ENCODE measurements around the gene TIAM1. TPM values are rescaled to one million over a fixed set of nuclear protein-coding genes. Genes with fewer than 3 reads are reported as not detected.

Gene TIAM1
- total RNA-seq, 1 donor from 2014 or later, result 94.2 TPM

DNA sequence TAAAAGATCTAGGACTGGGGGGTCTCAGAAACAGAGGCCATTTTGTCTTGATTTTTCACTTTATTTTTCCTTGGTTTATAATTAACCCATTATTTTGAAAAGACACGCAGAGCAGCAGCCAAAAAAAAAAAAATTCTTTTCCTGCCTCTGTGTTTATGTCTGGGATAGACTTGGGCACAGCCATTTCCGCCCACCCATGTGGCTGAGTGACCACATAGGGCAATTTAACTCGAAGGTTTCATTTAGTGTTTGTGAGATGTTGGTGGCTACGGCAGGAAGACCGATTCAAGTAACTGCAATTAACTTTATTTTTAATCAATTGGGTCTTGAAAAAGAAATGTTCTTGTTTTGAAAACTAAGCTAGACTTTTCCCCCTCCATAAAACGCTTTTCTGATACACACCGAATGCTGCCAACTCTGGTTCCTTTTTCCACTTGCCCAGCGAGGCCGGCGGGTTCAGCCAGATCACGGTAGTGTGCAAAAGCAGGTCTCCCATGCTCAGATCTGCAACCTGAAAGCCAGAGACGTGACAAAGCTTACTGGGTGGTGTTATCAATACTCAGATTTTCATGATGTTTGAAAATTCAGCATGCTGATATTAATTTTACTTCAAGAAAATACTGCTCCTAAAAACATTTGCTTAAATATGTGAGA, 208.4 kb downstream of the TIAM1 start:
- DNase-seq (ENCODE audit: low spot score), result no peak

- DNase-seq (ENCODE audit: low spot score), result no peak
Observed at GRCh38 chr21:31133243-31133830, 210.7 kb downstream of the TIAM1 start.

- DNase-seq (ENCODE audit: low spot score), result no peak
Observed at GRCh38 chr21:31132574-31133242, 211.4 kb downstream of the TIAM1 start.

- DNase-seq (ENCODE audit: low spot score), result no peak
Observed at GRCh38 chr21:31130821-31131220, 213.2 kb downstream of the TIAM1 start.

DNA sequence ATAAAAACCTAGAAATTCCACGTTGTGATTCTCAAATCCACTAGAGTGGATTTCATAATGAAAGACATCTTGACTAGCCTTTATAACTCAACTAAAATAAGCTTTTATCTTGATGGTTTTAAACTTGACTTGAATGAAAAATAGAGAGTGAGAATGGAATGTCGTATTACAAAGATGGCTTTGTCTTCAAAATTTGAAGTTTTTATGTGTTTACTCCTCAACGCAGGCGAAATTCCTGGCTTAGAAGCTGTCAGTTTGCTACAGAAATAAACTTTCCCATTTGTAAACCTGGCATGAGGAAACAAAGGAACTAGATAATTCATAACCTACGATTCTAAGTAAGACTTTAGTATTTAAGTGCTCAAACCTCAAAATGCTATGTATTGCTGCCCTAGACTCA, 215.8 kb downstream of the TIAM1 start:
- DNase-seq (ENCODE audit: low spot score), result no peak

DNA sequence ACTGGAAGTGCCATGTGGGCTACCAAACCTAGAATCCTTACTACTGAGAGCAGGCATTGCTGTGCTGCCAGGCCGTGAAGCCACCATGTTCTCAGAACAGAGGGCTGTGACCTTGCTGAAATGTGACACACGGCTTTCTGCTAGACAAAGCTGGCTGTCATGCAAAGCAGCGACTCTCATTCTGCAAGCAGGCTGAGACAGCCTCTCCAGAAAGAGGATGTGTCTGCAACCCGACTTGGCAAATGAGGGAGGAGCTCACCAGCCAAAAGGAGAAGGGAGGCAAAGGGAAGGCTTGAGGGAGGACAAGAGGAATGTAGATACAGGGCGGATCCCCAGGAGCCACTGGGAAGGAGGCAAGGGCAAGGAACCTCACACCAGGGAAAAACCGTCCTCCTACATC, 220.1 kb downstream of the TIAM1 start:
- DNase-seq (ENCODE audit: low spot score), result no peak

DNA sequence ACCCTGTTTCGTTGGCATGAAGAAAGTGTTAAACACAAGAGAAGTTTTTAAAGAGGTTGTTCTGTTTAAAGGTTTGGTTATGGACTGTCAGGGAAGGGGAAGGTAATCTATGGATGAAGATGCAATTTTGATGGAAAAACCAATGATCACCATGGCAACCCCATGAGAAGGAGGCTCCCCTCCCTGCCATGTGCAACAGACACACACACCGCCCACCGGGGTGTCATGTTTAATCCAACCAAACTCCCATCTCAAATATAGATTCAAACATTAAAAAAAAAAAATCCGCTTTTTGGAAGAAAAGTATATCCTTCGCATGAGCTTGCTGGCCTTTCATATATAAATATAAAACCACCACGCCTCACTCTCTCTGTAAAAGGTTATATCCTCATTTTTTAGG, 224.9 kb downstream of the TIAM1 start:
- no peak for DNase-seq (ENCODE audit: low spot score)

DNA sequence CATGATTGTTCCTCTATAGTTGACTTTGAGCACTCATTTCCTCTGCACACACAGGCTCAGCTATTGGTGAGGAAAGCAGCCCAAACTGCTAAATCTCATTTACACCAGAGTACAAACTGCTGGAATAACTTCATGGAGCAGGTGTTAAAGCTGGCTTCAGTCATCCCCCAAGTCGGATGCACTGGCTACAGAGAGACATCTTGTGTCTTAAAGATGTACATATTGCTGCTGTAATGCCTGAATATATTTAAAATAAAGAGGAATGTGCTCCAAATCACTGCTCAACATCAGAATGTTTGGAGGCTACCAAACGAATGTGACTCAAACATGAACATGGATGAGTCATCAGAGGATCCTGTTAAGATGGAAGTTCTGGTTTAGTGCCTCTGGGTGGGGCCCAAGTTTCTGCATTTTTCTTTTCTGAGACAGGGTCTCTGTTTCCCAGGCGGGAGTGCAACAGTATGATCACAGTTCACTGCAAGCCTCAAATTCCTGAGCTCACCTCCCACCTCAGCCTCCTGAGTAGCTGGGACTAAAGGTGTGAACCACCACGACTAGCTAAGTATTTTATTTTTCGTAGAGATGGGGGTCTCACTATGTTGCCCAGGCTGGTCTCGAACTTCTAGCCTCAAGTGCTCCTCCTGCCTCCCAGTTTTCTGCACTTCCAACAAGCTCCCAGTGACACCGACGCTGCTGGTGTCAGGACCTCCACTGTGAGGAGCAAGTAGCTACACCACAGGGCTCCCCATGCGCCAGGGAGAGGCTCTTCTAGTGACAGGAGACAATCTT, 226.7 kb downstream of the TIAM1 start:
- no peak for DNase-seq (ENCODE audit: low spot score)

DNA sequence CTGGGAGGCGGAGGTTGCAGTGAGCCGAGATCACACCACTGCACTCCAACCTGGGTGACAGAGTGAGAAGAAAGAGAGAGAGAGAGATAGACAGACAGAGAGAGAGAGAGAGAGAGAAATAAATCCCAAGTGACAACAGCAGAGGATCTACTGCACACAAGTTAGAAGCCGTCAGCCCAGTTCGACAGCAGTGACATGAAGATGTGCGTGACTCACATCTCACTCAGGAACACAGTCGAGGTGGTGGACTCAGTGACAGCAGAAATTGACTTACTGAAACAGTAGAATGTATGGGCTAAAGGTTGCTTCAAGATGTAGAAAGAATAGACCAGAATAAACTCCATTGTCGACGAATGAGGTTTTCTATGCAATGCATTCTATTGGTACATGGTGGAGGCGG, 228.8 kb downstream of the TIAM1 start:
- no peak for DNase-seq (ENCODE audit: low spot score)

- DNase-seq (ENCODE audit: low spot score), result no peak
Observed at GRCh38 chr21:31111093-31111492, 233.0 kb downstream of the TIAM1 start.

- DNase-seq (ENCODE audit: low spot score), result no peak
Observed at GRCh38 chr21:31110430-31110829, 233.6 kb downstream of the TIAM1 start.

DNA sequence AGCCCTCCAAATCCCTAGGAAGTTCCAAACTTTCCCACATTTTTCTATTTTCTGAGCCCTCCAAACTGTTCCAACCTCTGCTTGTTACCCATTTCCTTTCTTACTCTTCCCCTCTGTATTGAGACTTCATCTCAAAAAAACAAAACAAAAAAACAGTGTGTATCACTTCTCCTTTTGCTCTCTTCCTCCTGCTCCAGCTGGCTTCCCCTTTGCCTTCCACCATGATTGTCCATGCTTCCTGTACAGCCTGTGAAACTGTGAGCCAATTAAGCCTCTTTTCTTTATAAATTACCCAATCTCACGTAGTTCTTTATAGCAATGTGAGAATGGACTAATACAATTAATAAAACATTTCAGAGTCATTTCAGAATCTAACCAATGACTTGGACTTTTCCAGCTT, 236.2 kb downstream of the TIAM1 start:
- DNase-seq (ENCODE audit: low spot score), result no peak

DNA sequence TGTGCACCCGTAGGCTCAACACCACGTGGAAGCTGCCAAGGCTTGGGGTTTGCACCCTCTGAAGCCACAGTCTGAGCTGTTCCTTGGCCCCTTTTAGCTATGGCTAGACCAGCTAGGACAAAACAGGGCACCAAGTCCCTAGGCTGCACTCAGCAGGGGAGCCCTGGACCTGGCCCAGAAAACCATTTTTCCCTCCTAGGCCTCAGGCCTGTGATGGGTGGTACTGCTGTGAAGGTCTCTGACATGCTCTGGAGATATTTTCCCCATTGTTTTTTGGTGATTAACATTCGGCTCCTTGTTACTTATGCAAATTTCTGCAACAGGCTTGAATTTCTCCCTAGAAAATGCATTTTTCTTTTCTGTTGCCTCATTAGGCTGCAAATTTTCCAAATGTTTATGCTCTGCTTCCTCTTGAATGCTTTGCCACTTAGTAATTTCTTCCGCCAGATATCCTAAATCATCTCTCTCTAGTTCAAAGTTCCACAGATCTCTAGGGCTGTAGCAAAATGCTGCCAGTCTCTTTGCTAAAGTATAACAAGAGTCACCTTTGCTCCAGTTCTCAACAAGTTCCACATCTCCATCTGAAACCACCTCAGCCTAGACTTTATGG, 236.8 kb downstream of the TIAM1 start:
- no peak for DNase-seq (ENCODE audit: low spot score)

DNA sequence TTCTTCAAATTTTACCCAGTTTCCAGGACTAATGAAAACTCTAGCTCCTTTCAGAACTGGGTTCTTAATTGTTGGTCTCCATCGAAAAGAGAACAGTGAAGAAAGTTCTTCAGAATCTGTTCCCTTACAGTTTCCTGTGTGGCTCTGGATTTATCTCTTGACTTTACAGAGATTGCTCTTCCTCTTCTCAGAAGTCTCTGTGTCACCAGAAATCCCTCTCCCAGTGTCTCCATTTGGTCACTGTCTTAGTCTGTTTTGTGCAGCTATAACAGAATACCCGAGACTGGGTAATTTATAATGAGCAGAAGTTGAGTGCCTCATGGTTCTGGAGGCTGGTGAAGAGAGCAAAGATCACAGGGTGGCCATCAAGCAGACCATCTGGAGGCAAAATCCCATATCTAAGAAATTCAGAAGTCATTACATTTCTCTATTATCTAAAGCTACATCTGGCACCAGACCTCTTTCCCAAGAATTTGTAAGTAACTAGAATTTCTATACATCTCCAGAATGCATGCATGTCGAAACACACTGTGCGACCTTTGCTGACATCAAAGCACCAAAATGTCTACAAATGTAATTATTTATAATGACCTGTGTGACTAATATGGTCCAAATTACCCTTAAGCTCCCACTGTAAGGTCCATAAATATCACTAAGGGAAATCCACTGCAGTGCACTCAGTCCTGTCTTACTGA, 240.3 kb downstream of the TIAM1 start:
- no peak for DNase-seq (ENCODE audit: low spot score)

GRCh38 chr21:31103163-31103562, 240.9 kb downstream of the TIAM1 start:
- no peak for DNase-seq (ENCODE audit: low spot score)

GRCh38 chr21:31099122-31099521, 244.9 kb downstream of the TIAM1 start:
- DNase-seq (ENCODE audit: low spot score), result no peak

- peak; percentile 58 for DNase-seq (ENCODE audit: low spot score)
Observed at GRCh38 chr21:31098576-31099005, 245.5 kb downstream of the TIAM1 start.

- DNase-seq (ENCODE audit: low spot score), result no peak
Observed at GRCh38 chr21:31092832-31093625, 251.0 kb downstream of the TIAM1 start.

- no peak for DNase-seq (ENCODE audit: low spot score)
Observed at GRCh38 chr21:31090376-31090775, 253.7 kb downstream of the TIAM1 start.

DNA sequence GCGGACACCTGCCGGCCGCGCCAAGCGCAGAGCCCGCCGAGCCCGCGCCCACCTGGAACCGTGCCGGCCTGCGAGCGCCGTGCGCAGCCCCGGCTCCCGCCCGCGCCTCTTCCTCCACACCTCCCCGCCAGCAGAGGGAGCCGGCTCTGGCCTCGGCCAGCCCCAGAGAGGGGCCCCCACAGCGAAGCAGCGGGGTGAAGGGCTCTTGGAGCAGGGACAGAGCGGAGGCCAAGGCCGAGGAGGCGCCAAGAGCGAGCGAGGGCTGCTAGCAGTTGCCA, 255.6 kb downstream of the TIAM1 start:
- DNase-seq (ENCODE audit: low spot score), result no peak
